Neural crest cell (in vitro differentiated cells): ENCODE data around the gene SLC35G6. TPM values are rescaled to one million over a fixed set of nuclear protein-coding genes. Genes with fewer than 3 reads are reported as not detected.
"Not testable (repeated sequence)": the region's sequence is repeated elsewhere in the genome, so short reads cannot be mapped to it uniquely, and the experiment has no call there.

Experiments
- DNase-seq: peaks from one replicate; pipeline ENCODE4 v3.0.0; 2021; ENCODE audit warnings: low read depth, mixed read lengths, low spot score
- H3K27ac Mint-ChIP-seq: one replicate; pipeline ENCODE4 v1.8.0; 2021; ENCODE audit warnings: mild to moderate bottlenecking, mixed read lengths; ENCODE audit not compliant: unreplicated experiment
- H3K27me3 Mint-ChIP-seq: 2 replicates; pipeline ENCODE4 v1.8.0; 2021; ENCODE audit warnings: low read depth, mild to moderate bottlenecking, mixed read lengths
- H3K36me3 Mint-ChIP-seq: 2 replicates; pipeline ENCODE4 v1.8.0; 2021; ENCODE audit warnings: low read depth, mild to moderate bottlenecking, mixed read lengths
- H3K4me1 Mint-ChIP-seq: 2 replicates; pipeline ENCODE4 v1.8.0; 2021; ENCODE audit warnings: mixed read lengths
- H3K4me3 Mint-ChIP-seq: one replicate; pipeline ENCODE4 v1.8.0; 2021; ENCODE audit warnings: mild to moderate bottlenecking, mixed read lengths
- H3K9me3 Mint-ChIP-seq: 2 replicates; pipeline ENCODE4 v1.8.0; 2021; ENCODE audit warnings: mixed read lengths
- total RNA-seq: library from RNA; stranded (reverse); gene quantifications from 2 replicates; pipeline ENCODE4 v1.2.1, GENCODE V29; 2021
- TF ChIP-seq, protein P1 (sequence below): fragments of 200-600 bp; sonication (generic); conservative IDR thresholded peaks from 2 replicates; pipeline ENCODE4 v1.5.0; 2021; ENCODE audit warnings: antibody characterized with exemption, mild to moderate bottlenecking

Gene SLC35G6
- total RNA-seq, 1 donor from 2014 or later: not detected

- Mint-ChIP-seq H3K27me3 (no peaks in the 10 kb centered on the region), H3K4me1 (peaks cover 60% of the 10 kb centered on the region), H3K27ac (peak within 1 kb of the TSS; percentile 98), H3K36me3 (no peaks in the 10 kb centered on the region), H3K9me3 (no peaks in the 10 kb centered on the region), H3K4me3 (peak within 1 kb of the TSS; percentile 94)
- TF ChIP-seq, protein P1, sequence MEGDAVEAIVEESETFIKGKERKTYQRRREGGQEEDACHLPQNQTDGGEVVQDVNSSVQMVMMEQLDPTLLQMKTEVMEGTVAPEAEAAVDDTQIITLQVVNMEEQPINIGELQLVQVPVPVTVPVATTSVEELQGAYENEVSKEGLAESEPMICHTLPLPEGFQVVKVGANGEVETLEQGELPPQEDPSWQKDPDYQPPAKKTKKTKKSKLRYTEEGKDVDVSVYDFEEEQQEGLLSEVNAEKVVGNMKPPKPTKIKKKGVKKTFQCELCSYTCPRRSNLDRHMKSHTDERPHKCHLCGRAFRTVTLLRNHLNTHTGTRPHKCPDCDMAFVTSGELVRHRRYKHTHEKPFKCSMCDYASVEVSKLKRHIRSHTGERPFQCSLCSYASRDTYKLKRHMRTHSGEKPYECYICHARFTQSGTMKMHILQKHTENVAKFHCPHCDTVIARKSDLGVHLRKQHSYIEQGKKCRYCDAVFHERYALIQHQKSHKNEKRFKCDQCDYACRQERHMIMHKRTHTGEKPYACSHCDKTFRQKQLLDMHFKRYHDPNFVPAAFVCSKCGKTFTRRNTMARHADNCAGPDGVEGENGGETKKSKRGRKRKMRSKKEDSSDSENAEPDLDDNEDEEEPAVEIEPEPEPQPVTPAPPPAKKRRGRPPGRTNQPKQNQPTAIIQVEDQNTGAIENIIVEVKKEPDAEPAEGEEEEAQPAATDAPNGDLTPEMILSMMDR: no peak
- DNase-seq: peak; percentile 35
Measured at GRCh38 chr17:7479213-7480088, 1.8 kb upstream of the SLC35G6 start, which contains the start of gene ZBTB4. Gene ZBTB4, minus strand, starts transcription at chr17:7479631. Its CDS starts 12,830 bp downstream, at chr17:7466801.

DNA sequence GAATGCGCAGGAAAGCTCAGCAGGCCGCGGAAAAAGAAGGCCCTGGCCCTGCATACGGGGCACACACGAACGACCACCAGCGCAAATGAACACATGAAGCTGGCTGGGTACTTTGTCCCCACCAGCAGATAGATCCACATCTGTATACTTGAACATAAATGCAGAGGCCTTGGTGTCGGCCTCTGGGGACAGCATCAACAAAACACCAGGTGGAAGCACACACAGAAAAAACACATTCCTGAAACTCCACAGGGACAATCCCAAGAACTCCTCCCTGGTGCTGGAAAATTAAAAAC is 1.2 kb upstream of the SLC35G6 start:
- DNase-seq: no peak
- peak overlapping the region; percentile 91 for H3K4me3 Mint-ChIP-seq
- H3K9me3 Mint-ChIP-seq: no peaks in the 10 kb centered on the region
- no peaks in the 10 kb centered on the region for H3K27me3 Mint-ChIP-seq
- H3K27ac Mint-ChIP-seq: peak overlapping the region; percentile 98
- H3K4me1 Mint-ChIP-seq: peaks cover 65% of the 10 kb centered on the region
- TF ChIP-seq, protein P1: no peak
- H3K36me3 Mint-ChIP-seq: no peaks in the 10 kb centered on the region

GRCh38 chr17:7481842-7482741 is 846 bp downstream of the SLC35G6 start:
- not testable (repeated sequence) for H3K9me3 Mint-ChIP-seq, H3K36me3 Mint-ChIP-seq, H3K27me3 Mint-ChIP-seq, DNase-seq
- Mint-ChIP-seq H3K4me1 (peaks cover 72% of the 10 kb centered on the region), H3K4me3 (peak overlapping the region; percentile 99), H3K27ac (peak overlapping the region; percentile 100)

GRCh38 chr17:7482742-7483088 is 1.5 kb downstream of the SLC35G6 start:
- H3K27me3 Mint-ChIP-seq, H3K36me3 Mint-ChIP-seq, H3K9me3 Mint-ChIP-seq, DNase-seq: not testable (repeated sequence)
- peaks cover 74% of the 10 kb centered on the region for H3K4me1 Mint-ChIP-seq
- peak overlapping the region; percentile 100 for H3K27ac Mint-ChIP-seq
- H3K4me3 Mint-ChIP-seq: peak overlapping the region; percentile 99

GRCh38 chr17:7483255-7484066 is 2.2 kb downstream of the SLC35G6 start:
- TF ChIP-seq, protein P1: no peak
- Mint-ChIP-seq H3K4me3 (peak overlapping the region; percentile 99), H3K36me3 (peaks cover 3% of the 10 kb centered on the region), H3K27ac (peak overlapping the region; percentile 100), H3K4me1 (peaks cover 69% of the 10 kb centered on the region), H3K9me3 (no peaks in the 10 kb centered on the region), H3K27me3 (no peaks in the 10 kb centered on the region)
- DNase-seq: peak; percentile 84
